CD4-positive, alpha-beta T cell treated with Interleukin-4 for 4 hours (primary cell): ENCODE results near the gene VSTM2B.

ENCODE experiments used
- DNase-seq: peaks from one replicate; pipeline ENCODE4 v3.0.0-alpha.2; 2020

The VSTM2B gene

GRCh38 chr19:29497686-29498436 lies 27.9 kb upstream of the VSTM2B start:
- DNase-seq = no peak

GRCh38 chr19:29499261-29499920 lies 26.4 kb upstream of the VSTM2B start:
- no peak for DNase-seq

GRCh38 chr19:29499921-29500590 lies 25.7 kb upstream of the VSTM2B start:
- no peak for DNase-seq

GRCh38 chr19:29501816-29502580 lies 23.8 kb upstream of the VSTM2B start:
- DNase-seq = no peak

- no peak for DNase-seq
Observed at GRCh38 chr19:29502581-29502850, 23.3 kb upstream of the VSTM2B start.

- DNase-seq = no peak
Observed at GRCh38 chr19:29503140-29503758, 22.5 kb upstream of the VSTM2B start.

GRCh38 chr19:29503785-29504184 lies 22.0 kb upstream of the VSTM2B start:
- no peak for DNase-seq

- no peak for DNase-seq
Observed at GRCh38 chr19:29504454-29504853, 21.3 kb upstream of the VSTM2B start.

GRCh38 chr19:29505097-29505824 lies 20.5 kb upstream of the VSTM2B start:
- DNase-seq = no peak

- no peak for DNase-seq
Observed at GRCh38 chr19:29506619-29506911, 19.2 kb upstream of the VSTM2B start.

GRCh38 chr19:29507081-29507860 lies 18.5 kb upstream of the VSTM2B start:
- no peak for DNase-seq

- no peak for DNase-seq
Observed at GRCh38 chr19:29508181-29508580, 17.6 kb upstream of the VSTM2B start.

- no peak for DNase-seq
Observed at GRCh38 chr19:29509456-29509855, 16.3 kb upstream of the VSTM2B start.

- DNase-seq = no peak
Observed at GRCh38 chr19:29510701-29511265, 15.0 kb upstream of the VSTM2B start.

- DNase-seq = no peak
Observed at GRCh38 chr19:29511768-29512167, 14.0 kb upstream of the VSTM2B start.

- no peak for DNase-seq
Observed at GRCh38 chr19:29512748-29513147, 13.0 kb upstream of the VSTM2B start.

GRCh38 chr19:29514525-29515232 lies 11.1 kb upstream of the VSTM2B start:
- DNase-seq = no peak

- no peak for DNase-seq
Observed at GRCh38 chr19:29515233-29515619, 10.6 kb upstream of the VSTM2B start.

- DNase-seq = no peak
Observed at GRCh38 chr19:29515706-29516357, 10.0 kb upstream of the VSTM2B start.

- DNase-seq = no peak
Observed at GRCh38 chr19:29516358-29516725, 9.5 kb upstream of the VSTM2B start.
